ENCODE measurements around the gene RAPGEF1.

DNA sequence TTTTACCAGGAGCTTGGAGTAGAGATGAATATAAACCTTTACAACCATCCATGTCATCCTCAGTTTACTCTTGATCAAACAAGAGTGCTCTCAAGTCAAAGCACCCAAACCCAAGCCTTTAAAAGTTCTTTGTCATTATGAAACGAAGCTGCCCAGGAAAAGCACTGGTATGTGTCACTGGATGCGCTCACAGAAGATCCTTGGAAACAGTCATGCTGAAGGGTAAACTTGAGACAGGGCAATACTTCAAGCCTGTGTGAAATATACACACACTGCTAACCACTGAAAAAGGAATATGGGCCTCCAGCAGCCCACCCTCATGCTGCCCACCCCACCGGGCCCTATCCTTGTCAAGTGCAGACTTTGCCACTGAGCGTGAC, 110.1 kb downstream of the RAPGEF1 start:
- TF ChIP-seq MYC (IDR thresholded peaks at IDR 0.05; ENCODE audit: low read depth, low read length): no peak
- no peak for TF ChIP-seq POLR2A (IDR thresholded peaks at IDR 0.05; ENCODE audit: extremely low read depth, insufficient read length)
- TF ChIP-seq, protein P1, sequence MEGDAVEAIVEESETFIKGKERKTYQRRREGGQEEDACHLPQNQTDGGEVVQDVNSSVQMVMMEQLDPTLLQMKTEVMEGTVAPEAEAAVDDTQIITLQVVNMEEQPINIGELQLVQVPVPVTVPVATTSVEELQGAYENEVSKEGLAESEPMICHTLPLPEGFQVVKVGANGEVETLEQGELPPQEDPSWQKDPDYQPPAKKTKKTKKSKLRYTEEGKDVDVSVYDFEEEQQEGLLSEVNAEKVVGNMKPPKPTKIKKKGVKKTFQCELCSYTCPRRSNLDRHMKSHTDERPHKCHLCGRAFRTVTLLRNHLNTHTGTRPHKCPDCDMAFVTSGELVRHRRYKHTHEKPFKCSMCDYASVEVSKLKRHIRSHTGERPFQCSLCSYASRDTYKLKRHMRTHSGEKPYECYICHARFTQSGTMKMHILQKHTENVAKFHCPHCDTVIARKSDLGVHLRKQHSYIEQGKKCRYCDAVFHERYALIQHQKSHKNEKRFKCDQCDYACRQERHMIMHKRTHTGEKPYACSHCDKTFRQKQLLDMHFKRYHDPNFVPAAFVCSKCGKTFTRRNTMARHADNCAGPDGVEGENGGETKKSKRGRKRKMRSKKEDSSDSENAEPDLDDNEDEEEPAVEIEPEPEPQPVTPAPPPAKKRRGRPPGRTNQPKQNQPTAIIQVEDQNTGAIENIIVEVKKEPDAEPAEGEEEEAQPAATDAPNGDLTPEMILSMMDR (IDR thresholded peaks at IDR 0.05; ENCODE audit: low read depth, low read length): no peak
